ENCODE measurements around the gene FBXL19.

DNA sequence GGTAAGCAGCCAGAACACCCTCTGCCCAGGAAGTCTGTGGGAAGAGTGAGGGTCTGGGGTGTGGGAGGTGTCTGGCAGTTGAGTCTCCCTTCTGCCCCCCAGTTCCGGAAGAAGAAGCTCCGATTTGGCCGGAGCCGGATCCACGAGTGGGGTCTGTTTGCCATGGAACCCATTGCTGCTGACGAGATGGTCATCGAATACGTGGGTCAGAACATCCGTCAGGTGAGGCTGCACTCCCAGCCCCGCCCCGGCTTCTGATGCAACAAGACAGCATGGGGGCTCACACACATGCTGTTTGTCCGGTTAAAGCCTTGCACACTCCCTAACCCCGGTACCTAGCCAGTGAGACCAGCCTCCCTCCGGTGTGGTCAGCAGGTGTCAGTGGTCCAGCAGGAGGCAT is 57.6 kb downstream of the FBXL19 start:
- TF ChIP-seq, protein P1, sequence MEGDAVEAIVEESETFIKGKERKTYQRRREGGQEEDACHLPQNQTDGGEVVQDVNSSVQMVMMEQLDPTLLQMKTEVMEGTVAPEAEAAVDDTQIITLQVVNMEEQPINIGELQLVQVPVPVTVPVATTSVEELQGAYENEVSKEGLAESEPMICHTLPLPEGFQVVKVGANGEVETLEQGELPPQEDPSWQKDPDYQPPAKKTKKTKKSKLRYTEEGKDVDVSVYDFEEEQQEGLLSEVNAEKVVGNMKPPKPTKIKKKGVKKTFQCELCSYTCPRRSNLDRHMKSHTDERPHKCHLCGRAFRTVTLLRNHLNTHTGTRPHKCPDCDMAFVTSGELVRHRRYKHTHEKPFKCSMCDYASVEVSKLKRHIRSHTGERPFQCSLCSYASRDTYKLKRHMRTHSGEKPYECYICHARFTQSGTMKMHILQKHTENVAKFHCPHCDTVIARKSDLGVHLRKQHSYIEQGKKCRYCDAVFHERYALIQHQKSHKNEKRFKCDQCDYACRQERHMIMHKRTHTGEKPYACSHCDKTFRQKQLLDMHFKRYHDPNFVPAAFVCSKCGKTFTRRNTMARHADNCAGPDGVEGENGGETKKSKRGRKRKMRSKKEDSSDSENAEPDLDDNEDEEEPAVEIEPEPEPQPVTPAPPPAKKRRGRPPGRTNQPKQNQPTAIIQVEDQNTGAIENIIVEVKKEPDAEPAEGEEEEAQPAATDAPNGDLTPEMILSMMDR (conservative IDR thresholded peaks at IDR 0.05 in 1 of 2, IDR thresholded peaks at IDR 0.05 in 1 of 2; ENCODE audit: low read depth in 1 of 2, low read length in 2 of 2) = no peak
- no peak for TF ChIP-seq EZH2 (IDR thresholded peaks at IDR 0.05; ENCODE audit: low read length, missing control alignments)

Data from fibroblast of lung (primary cell).